GM12875 (cell line): Measurements from ENCODE around the gene APCDD1L.
"Not testable (repeated sequence)": the region's sequence is repeated elsewhere in the genome, so short reads cannot be mapped to it uniquely, and the experiment has no call there.

Experiments
- H3K4me3 ChIP-seq: one replicate; pipeline ENCODE4 v1.5.1; 2011; ENCODE audit warnings: low read depth, low read length, control low read depth
- CTCF ChIP-seq: IDR thresholded peaks from 2 replicates; pipeline ENCODE4 v1.5.1; 2011; ENCODE audit warnings: low read depth, mild to moderate bottlenecking, control low read depth, inconsistent platforms, low read length, moderate library complexity, borderline replicate concordance; ENCODE audit not compliant: insufficient read depth

APCDD1L gene

GRCh38 chr20:58512808-58513552 is 2.2 kb downstream of the APCDD1L start:
- no peak overlapping the region for H3K4me3 ChIP-seq

GRCh38 chr20:58511861-58512260 is 3.3 kb downstream of the APCDD1L start:
- TF ChIP-seq CTCF: no peak

More at GRCh38 chr20:58512808-58513552, 2.2 kb downstream of the APCDD1L start:
- no peak for TF ChIP-seq CTCF

GRCh38 chr20:58511364-58511763 is 3.8 kb downstream of the APCDD1L start:
- no peak for TF ChIP-seq CTCF
- H3K4me3 ChIP-seq: no peak overlapping the region

More at GRCh38 chr20:58511861-58512260, 3.3 kb downstream of the APCDD1L start:
- no peak overlapping the region for H3K4me3 ChIP-seq

- no peak overlapping the region for H3K4me3 ChIP-seq
- TF ChIP-seq CTCF: no peak
Observed at GRCh38 chr20:58510921-58511320, 4.3 kb downstream of the APCDD1L start.

GRCh38 chr20:58508762-58509395 is 6.3 kb downstream of the APCDD1L start:
- H3K4me3 ChIP-seq: no peak overlapping the region
- TF ChIP-seq CTCF: no peak

GRCh38 chr20:58506999-58507398 is 8.2 kb downstream of the APCDD1L start:
- not testable (repeated sequence) for H3K4me3 ChIP-seq

- no peak for TF ChIP-seq CTCF
Observed at GRCh38 chr20:58504566-58504965, 10.6 kb downstream of the APCDD1L start.

More at GRCh38 chr20:58504566-58504965, 10.6 kb downstream of the APCDD1L start:
- H3K4me3 ChIP-seq: no peak overlapping the region
